ENCODE results near the gene ZNF598. TPM values are rescaled to one million over a fixed set of nuclear protein-coding genes. Genes with fewer than 3 reads are reported as not detected.

Gene ZNF598
- total RNA-seq, 1 experiment from 2014 or later: 57.4 TPM

- no TSS peak for BruUV-seq (replicated peaks)
- Histone ChIP-seq H3K27ac (ENCODE audit: low read depth, low read length) (peak overlapping the region; percentile 88), H2AFZ (ENCODE audit: low read depth, low read length, poor library complexity, severe bottlenecking) (no peak overlapping the region), H3K79me2 (ENCODE audit: insufficient read depth, low read length) (peaks cover 28% of the 10 kb centered on the region; the same call in 1 of the 2 replicates), H3K4me1 (ENCODE audit: control insufficient read depth in 1 of 2, insufficient read depth in 2 of 2, low read length in 2 of 2) (peaks cover 42 to 68% of the 10 kb centered on the region in 2 experiments), H3K4me2 (ENCODE audit: low read length) (peak overlapping the region; percentile 69), H3K9me3 (ENCODE audit: control insufficient read depth in 1 of 2, insufficient read depth in 1 of 2, low read depth in 1 of 2, low read length in 2 of 2) (no peaks in the 10 kb centered on the region), H3K27me3 (ENCODE audit: insufficient read depth, low read length) (no peaks in the 10 kb centered on the region), H3K9ac (ENCODE audit: low read length) (peak overlapping the region; percentile 46), H3K36me3 (ENCODE audit: control insufficient read depth in 1 of 2, insufficient read depth in 2 of 2, low read length in 2 of 2) (no peaks in the 10 kb centered on the region), H4K20me1 (ENCODE audit: insufficient read depth) (no peaks in the 10 kb centered on the region), H3K9me2 (ENCODE audit: insufficient read depth) (no peaks in the 10 kb centered on the region), H3K4me3 (replicated peaks in 1 of 2; ENCODE audit: low read depth in 1 of 2, low read length in 2 of 2) (peak overlapping the region; percentile 36 to 50)
- ATAC-seq (peak; percentile 64), DNase-seq (ENCODE audit: low read depth, low spot score) (peak; percentile 77)
- TF ChIP-seq, protein P1, sequence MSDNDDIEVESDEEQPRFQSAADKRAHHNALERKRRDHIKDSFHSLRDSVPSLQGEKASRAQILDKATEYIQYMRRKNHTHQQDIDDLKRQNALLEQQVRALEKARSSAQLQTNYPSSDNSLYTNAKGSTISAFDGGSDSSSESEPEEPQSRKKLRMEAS (IDR thresholded peaks at IDR 0.05): no peak
- TF ChIP-seq ZNF274 (IDR thresholded peaks at IDR 0.05; ENCODE audit: low read depth, low read length) (no peak), POLR2AphosphoS5 (IDR thresholded peaks at IDR 0.05; ENCODE audit: low read depth, low read length) (peak; percentile 68), CTCF (IDR thresholded peaks at IDR 0.05 in 2 of 3, conservative IDR thresholded peaks at IDR 0.05 in 1 of 3; ENCODE audit: borderline replicate concordance in 1 of 3, insufficient read depth in 1 of 3, low read depth in 2 of 3, low read length in 2 of 3) (peak in 2 of 3 experiments; percentile 91 to 92; a peak in 4 of 6 replicates), POLR2A (IDR thresholded peaks at IDR 0.05; ENCODE audit: borderline replicate concordance, extremely low read depth, insufficient read depth, insufficient read length) (peak; percentile 35), FOSL1 (IDR thresholded peaks at IDR 0.05; ENCODE audit: low read depth) (no peak), SIN3A (IDR thresholded peaks at IDR 0.05; ENCODE audit: low read depth) (no peak), TCF7L2 (IDR thresholded peaks at IDR 0.05; ENCODE audit: borderline replicate concordance, extremely low read depth, insufficient read depth, insufficient read length) (no peak), EZH2phosphoT487 (IDR thresholded peaks at IDR 0.05; ENCODE audit: borderline replicate concordance) (no peak)
- ChIA-PET CTCF (interaction anchor here (0.6 to 2.4 kb wide), 13 partner anchors 10 to 132 kb away, joined by 3 to 15 read pairs (median 5); partner anchors contain the start of genes NTHL1, RAB26, TRAF7 and TSC2), POLR2A (interaction anchor here (0.8 to 1.2 kb wide), 6 partner anchors 58 to 132 kb away, joined by 3 to 8 read pairs (median 4); partner anchors contain the start of genes PKD1, RPS2 and TRAF7), RAD21 (ENCODE audit: low non-redundant PET in 1 of 2, low total read pairs in 2 of 2, uncharacterized antibody in 2 of 2, unreplicated experiment in 2 of 2) (interaction anchor here (0.5 to 2.1 kb wide), 5 partner anchors 67 to 125 kb away, joined by 3 to 12 read pairs (median 5); partner anchors contain the start of gene PKD1 (in 1 of the 2))
- intact Hi-C loops (cut with micrococcal nuclease): loop anchor here (1.0 to 10.0 kb wide), 3 partner anchors 67 to 231 kb away; partner anchors contain the start of gene ECI1
Measured at GRCh38 chr16:2023092-2024031, 13.7 kb upstream of the ZNF598 start.
